GM12878 (cell line): ENCODE measurements around the gene C16orf96.

Experiments
- ATF7 ChIP-seq: fragments of 450-650 bp; IDR thresholded peaks from 2 replicates; pipeline ENCODE4 v1.6.1; 2016; ENCODE audit warnings: low read depth, mild to moderate bottlenecking
- EGR1 ChIP-seq, 2 experiments: IDR thresholded peaks; 1 replicate in 1 of 2; 2 replicates in 1 of 2; pipeline ENCODE4 v1.6.1; 2011 to 2012; ENCODE audit warnings: low read depth in 2 of 2, low read length in 2 of 2, borderline replicate concordance in 1 of 2, mild to moderate bottlenecking in 1 of 2, moderate library complexity in 1 of 2
- NR2C2 ChIP-seq: IDR thresholded peaks from 2 replicates; pipeline ENCODE4 v1.6.1; 2011; ENCODE audit warnings: borderline replicate concordance, low read depth; ENCODE audit not compliant: control insufficient read depth, insufficient read length
- RAD21 ChIP-seq: IDR thresholded peaks from 2 replicates; pipeline ENCODE4 v1.6.1; 2011; ENCODE audit warnings: mild to moderate bottlenecking, low read depth, low read length, moderate library complexity; ENCODE audit not compliant: insufficient read depth
- TAF1 ChIP-seq: IDR thresholded peaks from 2 replicates; pipeline ENCODE4 v1.6.1; 2011; ENCODE audit warnings: mild to moderate bottlenecking, low read depth, low read length, borderline replicate concordance
- YY1 ChIP-seq: IDR thresholded peaks from 2 replicates; pipeline ENCODE4 v1.6.1; 2011; ENCODE audit warnings: low read depth, mild to moderate bottlenecking, low read length
- ZBED1 ChIP-seq: IDR thresholded peaks from 2 replicates; pipeline ENCODE4 v1.6.1; 2016; ENCODE audit warnings: borderline replicate concordance
- TF ChIP-seq, protein P1 (sequence below), 3 experiments: IDR thresholded peaks in 2 of 3; conservative IDR thresholded peaks in 1 of 3; 2 replicates each; pipeline ENCODE4 v1.5.1; 2011; ENCODE audit warnings: low read depth in 3 of 3, low read length in 3 of 3, mild to moderate bottlenecking in 3 of 3, control low read depth in 2 of 3, moderate library complexity in 2 of 3, inconsistent platforms in 1 of 3, mixed read lengths in 1 of 3; ENCODE audit not compliant: control insufficient read depth in 2 of 3, insufficient read depth in 1 of 3; ENCODE audit errors: extremely low read depth in 1 of 3

DNA sequence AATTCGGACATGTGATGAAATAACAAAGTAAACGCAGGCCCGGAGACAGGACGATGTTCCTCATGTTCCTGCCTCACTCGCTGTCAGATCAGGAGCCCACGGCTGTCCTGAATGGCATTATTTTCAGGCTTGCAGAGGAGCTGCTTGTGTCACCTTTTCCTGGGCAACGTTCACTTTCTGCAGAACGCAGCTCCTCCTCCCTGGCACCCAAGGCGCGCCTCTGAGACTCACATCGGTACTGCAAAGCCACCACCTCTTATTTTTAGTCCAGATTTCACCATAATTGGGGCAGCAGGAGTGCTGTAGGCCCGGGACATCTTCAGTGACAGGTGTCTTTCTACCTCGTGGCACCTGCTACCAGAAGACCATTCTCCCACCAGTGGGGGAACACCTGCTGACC is 8.0 kb upstream of the C16orf96 start:
- no peak for TF ChIP-seq RAD21
- no peak for TF ChIP-seq EGR1 (IDR thresholded peaks at IDR 0.05; ENCODE audit: borderline replicate concordance in 1 of 2, low read depth in 2 of 2, low read length in 2 of 2)
- TF ChIP-seq, protein P1, sequence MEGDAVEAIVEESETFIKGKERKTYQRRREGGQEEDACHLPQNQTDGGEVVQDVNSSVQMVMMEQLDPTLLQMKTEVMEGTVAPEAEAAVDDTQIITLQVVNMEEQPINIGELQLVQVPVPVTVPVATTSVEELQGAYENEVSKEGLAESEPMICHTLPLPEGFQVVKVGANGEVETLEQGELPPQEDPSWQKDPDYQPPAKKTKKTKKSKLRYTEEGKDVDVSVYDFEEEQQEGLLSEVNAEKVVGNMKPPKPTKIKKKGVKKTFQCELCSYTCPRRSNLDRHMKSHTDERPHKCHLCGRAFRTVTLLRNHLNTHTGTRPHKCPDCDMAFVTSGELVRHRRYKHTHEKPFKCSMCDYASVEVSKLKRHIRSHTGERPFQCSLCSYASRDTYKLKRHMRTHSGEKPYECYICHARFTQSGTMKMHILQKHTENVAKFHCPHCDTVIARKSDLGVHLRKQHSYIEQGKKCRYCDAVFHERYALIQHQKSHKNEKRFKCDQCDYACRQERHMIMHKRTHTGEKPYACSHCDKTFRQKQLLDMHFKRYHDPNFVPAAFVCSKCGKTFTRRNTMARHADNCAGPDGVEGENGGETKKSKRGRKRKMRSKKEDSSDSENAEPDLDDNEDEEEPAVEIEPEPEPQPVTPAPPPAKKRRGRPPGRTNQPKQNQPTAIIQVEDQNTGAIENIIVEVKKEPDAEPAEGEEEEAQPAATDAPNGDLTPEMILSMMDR (IDR thresholded peaks at IDR 0.05 in 2 of 3, conservative IDR thresholded peaks at IDR 0.05 in 1 of 3; ENCODE audit: control insufficient read depth in 2 of 3, extremely low read depth in 1 of 3, insufficient read depth in 1 of 3, low read depth in 3 of 3, low read length in 3 of 3), result no peak
- TF ChIP-seq NR2C2, result no peak
- TF ChIP-seq TAF1, result no peak
- TF ChIP-seq YY1, result no peak
- TF ChIP-seq ATF7, result no peak
- no peak for TF ChIP-seq ZBED1
